PFSK-1 (cell line): ENCODE data around the gene SIGLEC9.

Experiments used
- POLR2AphosphoS5 ChIP-seq: IDR thresholded peaks from 2 replicates; pipeline ENCODE4 v1.6.1; 2012; ENCODE audit warnings: low read depth, mild to moderate bottlenecking, control low read depth, low read length, moderate library complexity
- TAF1 ChIP-seq: IDR thresholded peaks from 2 replicates; pipeline ENCODE4 v1.6.1; 2012; ENCODE audit warnings: low read length, control low read depth, borderline replicate concordance; ENCODE audit not compliant: insufficient read depth
- TF ChIP-seq, protein P1 (sequence below), 2 experiments: IDR thresholded peaks; 2 replicates each; pipeline versions ENCODE4 v1.6.1 to v1.8.0; 2011 to 2012; ENCODE audit warnings: low read depth in 2 of 2, low read length in 2 of 2, control low read depth in 1 of 2, inconsistent platforms in 1 of 2, mild to moderate bottlenecking in 1 of 2, moderate library complexity in 1 of 2; ENCODE audit not compliant: insufficient read depth in 1 of 2

GRCh38 chr19:51123381-51123800, 1.3 kb upstream of the SIGLEC9 start:
- no peak for TF ChIP-seq POLR2AphosphoS5
- TF ChIP-seq, protein P1, sequence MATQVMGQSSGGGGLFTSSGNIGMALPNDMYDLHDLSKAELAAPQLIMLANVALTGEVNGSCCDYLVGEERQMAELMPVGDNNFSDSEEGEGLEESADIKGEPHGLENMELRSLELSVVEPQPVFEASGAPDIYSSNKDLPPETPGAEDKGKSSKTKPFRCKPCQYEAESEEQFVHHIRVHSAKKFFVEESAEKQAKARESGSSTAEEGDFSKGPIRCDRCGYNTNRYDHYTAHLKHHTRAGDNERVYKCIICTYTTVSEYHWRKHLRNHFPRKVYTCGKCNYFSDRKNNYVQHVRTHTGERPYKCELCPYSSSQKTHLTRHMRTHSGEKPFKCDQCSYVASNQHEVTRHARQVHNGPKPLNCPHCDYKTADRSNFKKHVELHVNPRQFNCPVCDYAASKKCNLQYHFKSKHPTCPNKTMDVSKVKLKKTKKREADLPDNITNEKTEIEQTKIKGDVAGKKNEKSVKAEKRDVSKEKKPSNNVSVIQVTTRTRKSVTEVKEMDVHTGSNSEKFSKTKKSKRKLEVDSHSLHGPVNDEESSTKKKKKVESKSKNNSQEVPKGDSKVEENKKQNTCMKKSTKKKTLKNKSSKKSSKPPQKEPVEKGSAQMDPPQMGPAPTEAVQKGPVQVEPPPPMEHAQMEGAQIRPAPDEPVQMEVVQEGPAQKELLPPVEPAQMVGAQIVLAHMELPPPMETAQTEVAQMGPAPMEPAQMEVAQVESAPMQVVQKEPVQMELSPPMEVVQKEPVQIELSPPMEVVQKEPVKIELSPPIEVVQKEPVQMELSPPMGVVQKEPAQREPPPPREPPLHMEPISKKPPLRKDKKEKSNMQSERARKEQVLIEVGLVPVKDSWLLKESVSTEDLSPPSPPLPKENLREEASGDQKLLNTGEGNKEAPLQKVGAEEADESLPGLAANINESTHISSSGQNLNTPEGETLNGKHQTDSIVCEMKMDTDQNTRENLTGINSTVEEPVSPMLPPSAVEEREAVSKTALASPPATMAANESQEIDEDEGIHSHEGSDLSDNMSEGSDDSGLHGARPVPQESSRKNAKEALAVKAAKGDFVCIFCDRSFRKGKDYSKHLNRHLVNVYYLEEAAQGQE (IDR thresholded peaks at IDR 0.05; ENCODE audit: insufficient read depth in 1 of 2, low read depth in 2 of 2, low read length in 2 of 2), result no peak
- no peak for TF ChIP-seq TAF1
